Right cardiac atrium (tissue), 5 donors: ENCODE data around the gene DNAJB2. TPM values are rescaled to one million over a fixed set of nuclear protein-coding genes. Genes with fewer than 3 reads are reported as not detected.

Experiments
- ATAC-seq, 2 donors: fragments of 200-7000 bp; cut with Tn5 transposase; one replicate each; pipeline versions ENCODE4 v1.8.0 to v1.9.1; 2020; ENCODE audit warnings: moderate library complexity in 2 of 2, mild to moderate bottlenecking in 1 of 2
- DNase-seq, 3 donors: peaks; one replicate each; pipeline ENCODE4 v3.0.0-alpha.2; 2020
- H3K27ac ChIP-seq: one replicate; pipeline ENCODE4 v1.5.1; 2013; ENCODE audit warnings: mild to moderate bottlenecking, low read length, control low read depth, moderate library complexity
- H3K27me3 ChIP-seq: one replicate; pipeline ENCODE4 v1.6.1; 2013; ENCODE audit not compliant: control insufficient read depth, insufficient read depth
- H3K4me1 ChIP-seq: one replicate; pipeline ENCODE4 v1.6.1; 2013; ENCODE audit warnings: low read length; ENCODE audit not compliant: control insufficient read depth, insufficient read depth
- H3K4me3 ChIP-seq: one replicate; pipeline ENCODE4 v1.5.1; 2013; ENCODE audit warnings: low read length, control low read depth
- H3K9me3 ChIP-seq: one replicate; pipeline ENCODE4 v1.6.1; 2013; ENCODE audit warnings: low read length; ENCODE audit not compliant: control insufficient read depth
- WGBS: extraction: QIAGEN DNeasy Blood & Tissue Kit; methylation state at CpG from one replicate; pipeline ENCODE4 v1.1.7; 2013; 5-methylcytosine and 5-hydroxymethylcytosine counted together
- intact Hi-C, 4 donors: fragments of 100-400 bp; cut with DNase I; formaldehyde crosslinking; loops; one replicate each; pipeline versions ENCODE4 v1.11.0 to v1.14.0; 2022 to 2023
- microRNA-seq, 2 donors: library from miRNA; unstranded; fragments of <30 nt; microRNA quantifications; one replicate each; pipeline ENCODE4 v1.2.0, GENCODE V29; 2020 to 2021
- polyA plus RNA-seq: library from polyadenylated mRNA; stranded (reverse); fragments of 200-250 nt; gene quantifications from one replicate; pipeline ENCODE4 v1.2.3, GENCODE V29; 2013
- total RNA-seq, 4 donors: library from RNA; stranded (reverse); fragmentation: NEBNext Ultra II Directional; extraction: Animal tissue kit (Norgen Biotek cat#: 25700); gene quantifications; one replicate each; pipeline ENCODE4 v1.2.1, GENCODE V29; 2021
- donor health status: healthy with polysubstance abuse.
- donor health status: DM: no; HTN: yes; CAD: no.
- donor health status: DM: no; HTN: no; CAD: no.
- donor health status: DM: no; HTN: yes; CAD: no; lungs with severe emphysema.
- donor health status: DM: yes; HTN: yes; CAD: no.

The DNAJB2 gene
- total and polyA plus RNA-seq, 5 donors: 43.9 to 78.7 (median 64.7) TPM

DNA sequence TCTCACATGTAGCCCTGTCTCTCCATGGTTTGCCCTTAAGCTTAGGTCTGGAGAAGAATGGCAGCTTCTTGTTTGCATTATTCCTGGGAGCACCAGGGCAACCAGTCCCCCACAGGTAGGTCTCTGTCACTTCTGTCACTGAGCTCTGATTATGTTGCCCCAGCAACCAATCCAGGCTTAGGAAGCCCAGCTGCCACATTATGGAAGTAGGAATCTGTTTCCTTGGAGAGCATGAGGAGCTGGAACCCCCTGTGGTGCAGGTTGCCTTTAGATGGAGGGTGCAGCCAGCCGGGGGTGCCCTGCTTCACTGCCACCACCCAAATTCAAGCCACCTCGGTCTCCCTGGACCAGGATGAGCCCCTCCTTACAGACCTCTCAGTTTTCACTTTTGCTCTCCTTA, 48.6 kb downstream of the DNAJB2 start:
- Histone ChIP-seq H3K4me3 (no peak overlapping the region), H3K4me1 (no peaks in the 10 kb centered on the region), H3K27ac (no peak overlapping the region), H3K9me3 (no peaks in the 10 kb centered on the region), H3K27me3 (no peaks in the 10 kb centered on the region)
- 46% methylated on average over 2 of the region's 2 CpGs for WGBS
- intact Hi-C loops: no loop called here
- ATAC-seq (no peak), DNase-seq (no peak)

DNA sequence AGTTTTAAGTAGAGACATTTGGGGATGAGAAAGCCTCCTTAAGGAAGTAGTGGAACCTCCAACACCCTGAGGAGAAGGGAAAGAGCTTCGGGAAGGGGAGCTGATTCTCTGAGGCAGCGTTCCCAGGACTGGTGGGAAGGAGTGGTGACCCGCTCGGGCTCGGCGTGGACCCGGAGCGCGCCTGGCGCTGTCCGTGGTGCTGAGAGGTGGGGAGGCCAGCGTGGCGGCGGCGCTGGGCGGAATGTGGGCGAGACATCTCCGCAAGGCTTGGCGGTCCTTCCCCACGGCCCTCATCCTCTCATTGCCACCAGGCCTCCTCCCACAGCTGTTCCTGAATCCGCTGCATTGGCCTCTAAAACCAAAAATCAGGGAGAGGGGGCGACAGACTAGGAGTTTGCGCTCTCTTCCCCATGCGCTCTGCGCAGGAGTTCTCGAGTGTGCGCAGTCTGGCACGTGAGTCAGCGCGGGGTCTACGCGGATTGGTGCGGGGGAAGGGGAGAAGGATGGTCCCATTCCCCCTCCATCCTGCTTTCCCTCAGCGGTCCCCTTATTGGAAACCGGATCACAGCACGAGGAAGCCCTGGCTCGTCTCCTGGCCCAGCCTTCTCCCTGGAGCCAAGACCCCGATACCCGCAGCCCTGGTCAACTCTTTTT, 52.5 kb downstream of the DNAJB2 start:
- ATAC-seq: peak; percentile 73 to 80
- 8% methylated on average over 39 of the region's 39 CpGs for WGBS
- DNase-seq: peak; percentile 32 to 79 (median 75)
- intact Hi-C loops: no loop called here
- Histone ChIP-seq H3K9me3 (no peaks in the 10 kb centered on the region), H3K27me3 (peaks cover 10% of the 10 kb centered on the region), H3K4me1 (no peaks in the 10 kb centered on the region), H3K27ac (no peak overlapping the region), H3K4me3 (no peak overlapping the region)

DNA sequence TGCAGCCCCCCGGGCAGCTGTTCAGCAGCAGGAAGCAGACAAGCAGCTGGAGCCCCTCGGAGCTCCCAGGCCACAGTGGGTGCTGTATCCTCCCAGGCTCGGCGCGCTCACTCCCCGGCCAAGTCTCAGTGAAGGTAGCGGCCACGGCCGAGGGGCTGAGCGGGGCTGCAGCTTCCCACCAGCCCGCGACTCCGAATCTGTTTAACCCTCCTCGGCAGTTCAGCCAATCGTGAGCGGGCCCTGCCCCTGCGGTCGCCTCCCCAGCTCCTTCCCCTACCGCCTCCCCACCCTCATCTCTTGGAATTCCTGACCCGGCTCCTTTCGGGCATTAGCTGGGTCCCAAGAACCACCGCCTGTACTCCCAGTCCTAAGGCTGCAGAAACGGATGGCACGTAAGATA, 53.4 kb downstream of the DNAJB2 start, which contains the start of gene RESP18:
Gene RESP18, minus strand, starts transcription at position 203 of the 400 bp plus-strand sequence.
- 4% methylated on average over 24 of the region's 24 CpGs for WGBS
- Histone ChIP-seq H3K4me3 (no peak within 1 kb of the TSS), H3K4me1 (no peaks in the 10 kb centered on the region), H3K9me3 (no peaks in the 10 kb centered on the region), H3K27ac (no peak within 1 kb of the TSS), H3K27me3 (peaks cover 10% of the 10 kb centered on the region)
- intact Hi-C loops: no loop called here
- DNase-seq: peak in 1 of 3 donors; percentile 30
- no peak for ATAC-seq

DNA sequence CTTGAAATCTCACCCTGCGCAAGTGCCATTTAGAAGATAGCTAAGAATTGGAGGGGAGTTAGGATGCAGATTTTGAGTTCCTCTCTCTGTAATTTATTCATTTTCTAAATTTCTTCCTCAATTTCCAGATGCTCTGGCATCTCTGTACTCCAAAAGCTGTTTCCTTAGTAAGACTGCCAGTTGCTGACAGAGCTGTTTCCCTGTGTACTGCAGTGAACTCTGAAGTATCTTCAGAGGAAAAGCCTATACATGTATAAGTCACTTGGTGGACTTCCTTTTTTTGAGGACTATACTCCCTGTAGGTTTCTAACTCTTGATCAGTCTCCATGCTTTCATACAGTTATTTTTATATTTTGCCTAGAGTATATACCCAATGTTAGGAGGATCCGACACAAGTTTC, 54.9 kb downstream of the DNAJB2 start:
- H3K27ac ChIP-seq: no peak overlapping the region
- peaks cover 10% of the 10 kb centered on the region for H3K27me3 ChIP-seq
- intact Hi-C loops: no loop called here
- H3K4me1 ChIP-seq: no peaks in the 10 kb centered on the region
- ATAC-seq: no peak
- no peak for DNase-seq
- WGBS: 92% methylated on average over 2 of the region's 2 CpGs
- no peak overlapping the region for H3K4me3 ChIP-seq
- H3K9me3 ChIP-seq: no peaks in the 10 kb centered on the region

DNA sequence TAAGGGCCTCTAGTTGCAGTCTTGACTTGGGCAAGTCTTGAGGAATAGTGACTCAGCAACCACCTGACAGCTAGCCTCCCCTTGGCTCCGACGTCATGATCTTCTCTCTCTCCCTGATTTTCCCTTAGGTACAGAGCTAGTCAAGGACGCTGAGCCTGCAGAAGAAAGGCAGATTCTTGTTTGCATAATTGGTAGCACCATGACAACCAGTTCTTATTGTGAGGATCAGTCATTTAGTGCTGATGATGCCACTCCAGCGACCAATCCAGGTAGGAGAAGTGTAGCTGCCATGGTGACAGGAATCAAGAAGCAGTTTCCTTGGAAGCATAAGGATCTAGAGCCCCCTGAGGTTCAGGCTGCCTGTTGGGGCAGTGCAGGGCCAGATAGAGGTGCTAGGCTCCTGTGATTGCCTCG, 56.2 kb downstream of the DNAJB2 start:
- ATAC-seq (no peak), DNase-seq (no peak)
- Histone ChIP-seq H3K27ac (no peak overlapping the region), H3K4me3 (no peak overlapping the region), H3K9me3 (no peaks in the 10 kb centered on the region), H3K27me3 (peaks cover 10% of the 10 kb centered on the region), H3K4me1 (no peaks in the 10 kb centered on the region)
- 52% methylated on average over 5 of the region's 5 CpGs for WGBS
- intact Hi-C loops: no loop called here

Small RNAs within 50 kb of the gene (microRNA-seq; reads per million reads assigned to microRNA genes)
- gene MIR153-1: 0.42 to 0.54 reads per million in 2 donors

Other genes with a start within 250 kb of the DNAJB2 start
- gene CFAP65, start 237.8 kb upstream of the DNAJB2 start, total RNA-seq: not detected
- not detected for gene CFAP65, start 237.8 kb upstream of the DNAJB2 start, polyA plus RNA-seq
- not detected for gene IHH, start 218.4 kb upstream of the DNAJB2 start, total RNA-seq
- 0.05 TPM for gene IHH, start 218.4 kb upstream of the DNAJB2 start, polyA plus RNA-seq
- 1 to 10 TPM; 5.4 to 9.4 (median 9.2) TPM for gene NHEJ1, start 118.6 kb upstream of the DNAJB2 start, total RNA-seq
- 5.6 TPM for gene NHEJ1, start 118.6 kb upstream of the DNAJB2 start, polyA plus RNA-seq
- under 1 TPM; 0.56 to 0.95 (median 0.57) TPM for gene SLC23A3, start 109.3 kb upstream of the DNAJB2 start, total RNA-seq
- 0.59 TPM for gene SLC23A3, start 109.3 kb upstream of the DNAJB2 start, polyA plus RNA-seq
- 10 to 100 TPM; 40.0 to 53.1 (median 48.5) TPM for gene CNPPD1, start 102.4 kb upstream of the DNAJB2 start, total RNA-seq
- 41.8 TPM for gene CNPPD1, start 102.4 kb upstream of the DNAJB2 start, polyA plus RNA-seq
- 10 to 100 TPM; 35.2 to 47.3 (median 40.2) TPM for gene RETREG2, start 101.1 kb upstream of the DNAJB2 start, total RNA-seq
- gene RETREG2, start 101.1 kb upstream of the DNAJB2 start, polyA plus RNA-seq: 22.0 TPM
- 10 to 100 TPM; 21.8 to 28.9 (median 22.8) TPM for gene ZFAND2B, start 72.6 kb upstream of the DNAJB2 start, total RNA-seq
- 23.9 TPM for gene ZFAND2B, start 72.6 kb upstream of the DNAJB2 start, polyA plus RNA-seq
- 10 to 100 TPM; 19.4 to 30.5 (median 23.5) TPM for gene ABCB6, start 60.4 kb upstream of the DNAJB2 start, total RNA-seq
- 23.4 TPM for gene ABCB6, start 60.4 kb upstream of the DNAJB2 start, polyA plus RNA-seq
- gene ATG9A, start 49.7 kb upstream of the DNAJB2 start, total RNA-seq: 10 to 100 TPM; 69.2 to 78.5 (median 77.3) TPM
- gene ATG9A, start 49.7 kb upstream of the DNAJB2 start, polyA plus RNA-seq: 43.1 TPM
- gene ANKZF1, start 49.6 kb upstream of the DNAJB2 start, total RNA-seq: 10 to 100 TPM; 14.9 to 32.0 (median 27.2) TPM
- gene ANKZF1, start 49.6 kb upstream of the DNAJB2 start, polyA plus RNA-seq: 20.1 TPM
- 1 to 10 TPM; 2.7 to 3.8 (median 3.3) TPM for gene GLB1L, start 33.9 kb upstream of the DNAJB2 start, total RNA-seq
- 3.1 TPM for gene GLB1L, start 33.9 kb upstream of the DNAJB2 start, polyA plus RNA-seq
- gene STK16, start 33.9 kb upstream of the DNAJB2 start, total RNA-seq: 10 to 100 TPM; 17.5 to 19.7 (median 19.3) TPM
- 22.2 TPM for gene STK16, start 33.9 kb upstream of the DNAJB2 start, polyA plus RNA-seq
- not detected for gene TUBA4B, start 26.1 kb upstream of the DNAJB2 start, total RNA-seq
- gene TUBA4B, start 26.1 kb upstream of the DNAJB2 start, polyA plus RNA-seq: not detected
- gene TUBA4A, start 25.4 kb upstream of the DNAJB2 start, total RNA-seq: 10 to 100 TPM; 27.6 to 88.6 (median 64.3) TPM
- gene TUBA4A, start 25.4 kb upstream of the DNAJB2 start, polyA plus RNA-seq: 131 TPM
- gene PTPRN, start 30.0 kb downstream of the DNAJB2 start, total RNA-seq: under 1 TPM in 1 of 4 donors, not detected in 3; 0.25 TPM
- gene PTPRN, start 30.0 kb downstream of the DNAJB2 start, polyA plus RNA-seq: 0.41 TPM
- not detected for gene RESP18, start 53.4 kb downstream of the DNAJB2 start, total RNA-seq
- not detected for gene RESP18, start 53.4 kb downstream of the DNAJB2 start, polyA plus RNA-seq
- 10 to 100 TPM; 42.2 to 58.8 (median 56.2) TPM for gene DNPEP, start 108.5 kb downstream of the DNAJB2 start, total RNA-seq
- gene DNPEP, start 108.5 kb downstream of the DNAJB2 start, polyA plus RNA-seq: 50.0 TPM
- gene DES, start 139.0 kb downstream of the DNAJB2 start, total RNA-seq: over 10,000 TPM in 1 of 4 donors, 1,000 to 10,000 TPM in 3; 6,970 to 10,932 (median 7,338) TPM
- gene DES, start 139.0 kb downstream of the DNAJB2 start, polyA plus RNA-seq: 9,146 TPM
- 100 to 1,000 TPM; 122 to 176 (median 159) TPM for gene SPEG, start 155.5 kb downstream of the DNAJB2 start, total RNA-seq
- 85.5 TPM for gene SPEG, start 155.5 kb downstream of the DNAJB2 start, polyA plus RNA-seq
- 10 to 100 TPM; 22.9 to 27.5 (median 25.4) TPM for gene GMPPA, start 219.5 kb downstream of the DNAJB2 start, total RNA-seq
- gene GMPPA, start 219.5 kb downstream of the DNAJB2 start, polyA plus RNA-seq: 21.6 TPM
- gene ASIC4, start 235.1 kb downstream of the DNAJB2 start, total RNA-seq: 1 to 10 TPM in 3 of 4 donors, under 1 TPM in 1; 0.28 to 1.8 (median 1.6) TPM
- 0.57 TPM for gene ASIC4, start 235.1 kb downstream of the DNAJB2 start, polyA plus RNA-seq